GM18498 (cell line): ENCODE measurements around the gene AKAP6.

ENCODE experiments used
- ATAC-seq: cut with Tn5 transposase; IDR thresholded peaks from one replicate; pipeline ENCODE4 v1.9.1; 2021; ENCODE audit warnings: mild to moderate bottlenecking, moderate library complexity; ENCODE audit not compliant: unreplicated experiment

Gene AKAP6

GRCh38 chr14:32805979-32806378 lies 476.9 kb downstream of the AKAP6 start:
- ATAC-seq = no peak

- no peak for ATAC-seq
Observed at GRCh38 chr14:32808644-32809043, 479.5 kb downstream of the AKAP6 start.

- no peak for ATAC-seq
Observed at GRCh38 chr14:32809255-32809654, 480.2 kb downstream of the AKAP6 start.

- no peak for ATAC-seq
Observed at GRCh38 chr14:32813401-32813800, 484.3 kb downstream of the AKAP6 start.

- ATAC-seq = no peak
Observed at GRCh38 chr14:32814721-32815120, 485.6 kb downstream of the AKAP6 start.

- no peak for ATAC-seq
Observed at GRCh38 chr14:32816588-32816987, 487.5 kb downstream of the AKAP6 start.

- no peak for ATAC-seq
Observed at GRCh38 chr14:32817780-32818179, 488.7 kb downstream of the AKAP6 start.

- no peak for ATAC-seq
Observed at GRCh38 chr14:32818581-32818980, 489.5 kb downstream of the AKAP6 start.

GRCh38 chr14:32820181-32820580 lies 491.1 kb downstream of the AKAP6 start:
- no peak for ATAC-seq

- no peak for ATAC-seq
Observed at GRCh38 chr14:32820682-32821081, 491.6 kb downstream of the AKAP6 start.

- no peak for ATAC-seq
Observed at GRCh38 chr14:32821964-32822653, 493.0 kb downstream of the AKAP6 start.

- ATAC-seq = no peak
Observed at GRCh38 chr14:32823706-32824105, 494.6 kb downstream of the AKAP6 start.

GRCh38 chr14:32824195-32824594 lies 495.1 kb downstream of the AKAP6 start:
- ATAC-seq = no peak

GRCh38 chr14:32825058-32825457 lies 496.0 kb downstream of the AKAP6 start:
- no peak for ATAC-seq

- no peak for ATAC-seq
Observed at GRCh38 chr14:32826404-32827082, 497.4 kb downstream of the AKAP6 start.

GRCh38 chr14:32827514-32827913 lies 498.4 kb downstream of the AKAP6 start:
- no peak for ATAC-seq

- ATAC-seq = no peak
Observed at GRCh38 chr14:32835924-32836323, 506.8 kb downstream of the AKAP6 start.

- ATAC-seq = no peak
Observed at GRCh38 chr14:32841698-32842097, 512.6 kb downstream of the AKAP6 start.

GRCh38 chr14:32846821-32847365 lies 517.8 kb downstream of the AKAP6 start:
- ATAC-seq = no peak

GRCh38 chr14:32847867-32848266 lies 518.8 kb downstream of the AKAP6 start:
- no peak for ATAC-seq

- ATAC-seq = no peak
Observed at GRCh38 chr14:32865827-32866376, 536.8 kb downstream of the AKAP6 start.

GRCh38 chr14:32883188-32883587 lies 554.1 kb downstream of the AKAP6 start:
- ATAC-seq = no peak
